ENCODE data around the gene ERAL1.
A peak's percentile ranks its signal among the peaks of the same experiment; 100 is the strongest.

DNA sequence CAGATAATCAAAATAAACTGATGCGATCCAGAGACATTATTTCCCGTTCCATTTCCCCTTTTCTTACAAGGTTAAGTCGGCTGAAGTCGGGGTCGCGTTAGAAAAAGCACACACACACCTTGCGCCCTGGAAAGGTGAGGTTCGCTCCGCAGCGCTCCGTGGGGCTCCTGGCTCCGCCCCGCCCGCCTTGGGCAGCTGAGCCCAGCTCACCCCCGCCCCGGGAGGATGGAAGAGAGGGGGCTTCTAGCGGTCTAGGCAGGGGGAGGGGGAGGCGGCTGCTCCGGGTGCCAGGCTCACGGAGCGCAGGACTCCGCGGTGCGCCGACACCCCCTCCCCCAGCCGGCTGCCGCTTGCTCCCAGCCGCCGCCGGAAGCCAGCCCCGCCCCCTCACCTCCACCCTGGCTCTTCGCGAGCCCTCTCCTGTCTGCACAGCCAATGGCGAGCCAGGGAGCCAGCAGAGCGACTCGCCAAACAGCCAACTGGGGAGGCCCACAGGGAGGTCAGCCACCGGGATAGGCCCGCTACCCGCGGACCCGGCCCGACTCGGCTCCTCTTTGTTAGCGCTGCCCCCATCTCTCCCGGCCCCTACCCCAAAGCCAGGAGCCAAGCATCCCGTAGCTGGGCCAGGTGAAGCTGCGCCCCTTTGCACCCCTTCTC lies 42.6 kb upstream of the ERAL1 start:
- TF ChIP-seq CTCF (IDR thresholded peaks at IDR 0.05; ENCODE audit: low read depth, low read length) = no peak
- peak; percentile 29 for TF ChIP-seq POLR2A (IDR thresholded peaks at IDR 0.05; ENCODE audit: extremely low read depth, insufficient read length)
- TF ChIP-seq, protein P1, sequence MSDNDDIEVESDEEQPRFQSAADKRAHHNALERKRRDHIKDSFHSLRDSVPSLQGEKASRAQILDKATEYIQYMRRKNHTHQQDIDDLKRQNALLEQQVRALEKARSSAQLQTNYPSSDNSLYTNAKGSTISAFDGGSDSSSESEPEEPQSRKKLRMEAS (IDR thresholded peaks at IDR 0.05; ENCODE audit: low read depth, low read length) = no peak

Data from NB4 (cell line).